MCF 10A (cell line): ENCODE data around the gene HSPA12B. TPM values are rescaled to one million over a fixed set of nuclear protein-coding genes. Genes with fewer than 3 reads are reported as not detected.

Experiments
- BruUV-seq: library from RNA; stranded (reverse); fragments of 400-500 nt; replicated peaks from 2 replicates; lab custom pipeline; 2021; lab: Mats Ljungman, UMichigan
- CTCF ChIA-PET: fragments of 300-600 bp; sonication (Branson Sonifier 250); formaldehyde crosslinking; extraction: SDS; loops from one replicate; lab custom pipeline; 2021; ENCODE audit warnings: antibody characterized with exemption, inconsistent platforms; lab: Yijun Ruan, JAX
- POLR2A ChIA-PET: fragments of 300-600, 350-650 bp; sonication (Branson Sonifier 250); formaldehyde crosslinking; extraction: SDS; loops from one replicate; lab custom pipeline; 2020; ENCODE audit warnings: antibody characterized with exemption, inconsistent platforms; lab: Yijun Ruan, JAX
- DNase-seq: peaks from one replicate; pipeline ENCODE4 v3.0.0-alpha.2; 2018; ENCODE audit not compliant: unreplicated experiment
- H3K27ac Mint-ChIP-seq: one replicate; pipeline ENCODE4 v1.8.0; 2022; ENCODE audit warnings: mild to moderate bottlenecking, low read depth, mixed read lengths; ENCODE audit not compliant: unreplicated experiment
- H3K27me3 Mint-ChIP-seq: one replicate; pipeline ENCODE4 v1.8.0; 2022; ENCODE audit warnings: mixed read lengths; ENCODE audit not compliant: insufficient read depth, unreplicated experiment
- H3K36me3 Mint-ChIP-seq: one replicate; pipeline ENCODE4 v1.8.0; 2022; ENCODE audit warnings: mild to moderate bottlenecking, moderate library complexity, mixed read lengths; ENCODE audit not compliant: insufficient read depth, unreplicated experiment
- H3K4me1 Mint-ChIP-seq: one replicate; pipeline ENCODE4 v1.8.0; 2022; ENCODE audit warnings: mixed read lengths; ENCODE audit not compliant: insufficient read depth, unreplicated experiment
- H3K4me3 Mint-ChIP-seq: one replicate; pipeline ENCODE4 v1.8.0; 2022; ENCODE audit warnings: mild to moderate bottlenecking, moderate library complexity, mixed read lengths; ENCODE audit not compliant: unreplicated experiment
- H3K9me3 Mint-ChIP-seq: one replicate; pipeline ENCODE4 v1.8.0; 2022; ENCODE audit warnings: mixed read lengths; ENCODE audit not compliant: unreplicated experiment
- CTCF ChIP-seq: fragments of 200-600 bp; IDR thresholded peaks from one replicate; pipeline ENCODE4 v1.8.0; 2022; ENCODE audit warnings: antibody characterized with exemption, mild to moderate bottlenecking; ENCODE audit not compliant: unreplicated experiment
- intact Hi-C: fragments of 100-400 bp; cut with micrococcal nuclease; formaldehyde crosslinking; loops from 2 replicates; pipeline ENCODE4 v1.14.1; 2022
- total RNA-seq: library from RNA; stranded (reverse); gene quantifications from 2 replicates; pipeline ENCODE4 v1.2.3, GENCODE V29; 2022

The HSPA12B gene
- total RNA-seq, 1 experiment from 2014 or later: not detected

- Mint-ChIP-seq H3K27ac (no peak overlapping the region), H3K9me3 (no peaks in the 10 kb centered on the region), H3K4me3 (no peak overlapping the region), H3K27me3 (no peaks in the 10 kb centered on the region), H3K36me3 (no peaks in the 10 kb centered on the region), H3K4me1 (no peaks in the 10 kb centered on the region)
- ChIA-PET POLR2A (interaction anchor here (1.3 kb wide), 1 partner anchor 156 kb away, joined by 3 read pairs; no protein-coding TSS in a partner anchor), CTCF (interaction anchor here (1.4 to 1.7 kb wide), 2 partner anchors 8 to 26 kb away, joined by 6 to 9 read pairs; no protein-coding TSS in a partner anchor)
- intact Hi-C loops: no loop called here
- no peak for TF ChIP-seq CTCF
- no TSS peak for BruUV-seq
- DNase-seq: no peak
These were observed 29.7 kb upstream of the HSPA12B start for GRCh38 chr20:3702611-3703391.

- H3K4me1 Mint-ChIP-seq: no peaks in the 10 kb centered on the region
- DNase-seq: no peak
- no peak overlapping the region for H3K27ac Mint-ChIP-seq
- H3K36me3 Mint-ChIP-seq: no peaks in the 10 kb centered on the region
- ChIA-PET POLR2A (interaction anchor here (0.9 to 1.3 kb wide), 3 partner anchors 19 to 157 kb away, joined by 3 read pairs; no protein-coding TSS in a partner anchor), CTCF (interaction anchor here (1.0 to 1.2 kb wide), 4 partner anchors 8 to 116 kb away, joined by 3 to 4 read pairs (median 3); partner anchors contain the start of gene AP5S1)
- H3K27me3 Mint-ChIP-seq: no peaks in the 10 kb centered on the region
- TF ChIP-seq CTCF: no peak
- no TSS peak for BruUV-seq
- H3K9me3 Mint-ChIP-seq: no peaks in the 10 kb centered on the region
- H3K4me3 Mint-ChIP-seq: no peak overlapping the region
- intact Hi-C loops: no loop called here
These were observed 28.4 kb upstream of the HSPA12B start for GRCh38 chr20:3704087-3704486.

- Mint-ChIP-seq H3K4me1 (no peaks in the 10 kb centered on the region), H3K4me3 (no peak overlapping the region), H3K36me3 (no peaks in the 10 kb centered on the region), H3K27me3 (no peaks in the 10 kb centered on the region), H3K27ac (no peak overlapping the region), H3K9me3 (no peaks in the 10 kb centered on the region)
- POLR2A ChIA-PET: interaction anchor here (0.7 kb wide), 1 partner anchor 22 kb away, joined by 4 read pairs; no protein-coding TSS in a partner anchor
- BruUV-seq: no TSS peak
- DNase-seq: no peak
- CTCF ChIA-PET: interaction anchor here (0.7 to 6.3 kb wide), 2 partner anchors 28 to 298 kb away, joined by 5 to 154 read pairs; no protein-coding TSS in a partner anchor
- intact Hi-C loops: no loop called here
- TF ChIP-seq CTCF: no peak
These were observed 27.0 kb upstream of the HSPA12B start for GRCh38 chr20:3705491-3705969.
